Memory B cell (primary cell): ENCODE measurements around the gene C1orf167.

Experiments
- ATAC-seq: fragments of 150-1000 bp; cut with Tn5 transposase; 2 replicates; pipeline ENCODE4 v1.10.0; 2021; ENCODE audit warnings: low read depth, mild to moderate bottlenecking, moderate library complexity
- DNase-seq, 2 donors: peaks; one replicate each; pipeline ENCODE4 v3.0.0; 2022; ENCODE audit warnings: low spot score in 2 of 2
- H3K27ac Mint-ChIP-seq: one replicate; pipeline ENCODE4 v1.8.0; 2022; ENCODE audit warnings: mild to moderate bottlenecking, moderate library complexity, mixed read lengths
- H3K27me3 Mint-ChIP-seq: one replicate; pipeline ENCODE4 v1.8.0; 2022; ENCODE audit warnings: mixed read lengths
- H3K36me3 Mint-ChIP-seq: one replicate; pipeline ENCODE4 v1.8.0; 2022; ENCODE audit warnings: mild to moderate bottlenecking, mixed read lengths
- H3K4me1 Mint-ChIP-seq: one replicate; pipeline ENCODE4 v1.8.0; 2022; ENCODE audit warnings: mixed read lengths
- H3K4me3 Mint-ChIP-seq: one replicate; pipeline ENCODE4 v1.8.0; 2022; ENCODE audit warnings: mild to moderate bottlenecking, moderate library complexity, mixed read lengths
- H3K9me3 Mint-ChIP-seq: one replicate; pipeline ENCODE4 v1.8.0; 2022; ENCODE audit warnings: mixed read lengths

The C1orf167 gene

GRCh38 chr1:11779715-11780379 lies 17.9 kb downstream of the C1orf167 start:
- Mint-ChIP-seq H3K4me3 (no peak overlapping the region), H3K27ac (no peak overlapping the region), H3K9me3 (no peaks in the 10 kb centered on the region), H3K27me3 (peaks cover 6% of the 10 kb centered on the region), H3K36me3 (no peaks in the 10 kb centered on the region), H3K4me1 (no peaks in the 10 kb centered on the region)
- ATAC-seq, result no peak
- no peak for DNase-seq

- Mint-ChIP-seq H3K36me3 (no peaks in the 10 kb centered on the region), H3K27me3 (peaks cover 6% of the 10 kb centered on the region), H3K27ac (no peak overlapping the region), H3K4me1 (peaks cover 3% of the 10 kb centered on the region), H3K9me3 (no peaks in the 10 kb centered on the region), H3K4me3 (no peak overlapping the region)
- no peak for DNase-seq
- no peak for ATAC-seq
Measured at GRCh38 chr1:11780380-11781147, 18.6 kb downstream of the C1orf167 start.

GRCh38 chr1:11781297-11781696 lies 19.3 kb downstream of the C1orf167 start:
- no peak for ATAC-seq
- Mint-ChIP-seq H3K4me1 (peaks cover 3% of the 10 kb centered on the region), H3K27me3 (peaks cover 3% of the 10 kb centered on the region), H3K36me3 (no peaks in the 10 kb centered on the region), H3K4me3 (no peak overlapping the region), H3K27ac (no peak overlapping the region), H3K9me3 (no peaks in the 10 kb centered on the region)
- no peak for DNase-seq

GRCh38 chr1:11782127-11782708 lies 20.2 kb downstream of the C1orf167 start:
- H3K4me1 Mint-ChIP-seq, result peaks cover 3% of the 10 kb centered on the region
- no peak overlapping the region for H3K4me3 Mint-ChIP-seq
- ATAC-seq (no peak), DNase-seq (no peak)
- H3K9me3 Mint-ChIP-seq, result no peaks in the 10 kb centered on the region
- peaks cover 3% of the 10 kb centered on the region for H3K27me3 Mint-ChIP-seq
- no peak overlapping the region for H3K27ac Mint-ChIP-seq
- H3K36me3 Mint-ChIP-seq, result no peaks in the 10 kb centered on the region

GRCh38 chr1:11783556-11783955 lies 21.6 kb downstream of the C1orf167 start:
- Mint-ChIP-seq H3K4me3 (no peak overlapping the region), H3K27me3 (peaks cover 3% of the 10 kb centered on the region), H3K36me3 (no peaks in the 10 kb centered on the region), H3K4me1 (peaks cover 3% of the 10 kb centered on the region), H3K27ac (no peak overlapping the region), H3K9me3 (no peaks in the 10 kb centered on the region)
- ATAC-seq (no peak), DNase-seq (no peak)

GRCh38 chr1:11784256-11784992 lies 22.4 kb downstream of the C1orf167 start:
- no peak overlapping the region for H3K27ac Mint-ChIP-seq
- no peaks in the 10 kb centered on the region for H3K9me3 Mint-ChIP-seq
- peaks cover 3% of the 10 kb centered on the region for H3K4me1 Mint-ChIP-seq
- peaks cover 2% of the 10 kb centered on the region for H3K27me3 Mint-ChIP-seq
- no peak for DNase-seq
- no peaks in the 10 kb centered on the region for H3K36me3 Mint-ChIP-seq
- H3K4me3 Mint-ChIP-seq, result peak overlapping the region; percentile 17
- no peak for ATAC-seq

GRCh38 chr1:11784993-11785769 lies 23.2 kb downstream of the C1orf167 start:
- Mint-ChIP-seq H3K27ac (no peak overlapping the region), H3K4me3 (peak overlapping the region; percentile 57), H3K36me3 (no peaks in the 10 kb centered on the region), H3K9me3 (no peaks in the 10 kb centered on the region), H3K4me1 (peaks cover 3% of the 10 kb centered on the region), H3K27me3 (peaks cover 1% of the 10 kb centered on the region)
- ATAC-seq, result peak; percentile 73
- DNase-seq, result peak; percentile 36 to 60

- Mint-ChIP-seq H3K9me3 (no peaks in the 10 kb centered on the region), H3K36me3 (no peaks in the 10 kb centered on the region), H3K4me1 (peaks cover 3% of the 10 kb centered on the region), H3K27me3 (no peaks in the 10 kb centered on the region), H3K27ac (no peak overlapping the region), H3K4me3 (no peak overlapping the region)
- ATAC-seq (no peak), DNase-seq (no peak)
Measured at GRCh38 chr1:11786168-11786567, 24.2 kb downstream of the C1orf167 start.

GRCh38 chr1:11787251-11787803 lies 25.3 kb downstream of the C1orf167 start:
- ATAC-seq (no peak), DNase-seq (no peak)
- Mint-ChIP-seq H3K27ac (no peak overlapping the region), H3K9me3 (no peaks in the 10 kb centered on the region), H3K4me1 (peaks cover 10% of the 10 kb centered on the region), H3K27me3 (no peaks in the 10 kb centered on the region), H3K36me3 (peaks cover 9% of the 10 kb centered on the region), H3K4me3 (no peak overlapping the region)

- H3K9me3 Mint-ChIP-seq, result no peaks in the 10 kb centered on the region
- peaks cover 10% of the 10 kb centered on the region for H3K4me1 Mint-ChIP-seq
- no peak for ATAC-seq
- no peaks in the 10 kb centered on the region for H3K27me3 Mint-ChIP-seq
- DNase-seq, result no peak
- no peak overlapping the region for H3K4me3 Mint-ChIP-seq
- no peak overlapping the region for H3K27ac Mint-ChIP-seq
- H3K36me3 Mint-ChIP-seq, result peaks cover 9% of the 10 kb centered on the region
Measured at GRCh38 chr1:11787804-11788436, 25.9 kb downstream of the C1orf167 start.

GRCh38 chr1:11788549-11789053 lies 26.6 kb downstream of the C1orf167 start:
- Mint-ChIP-seq H3K9me3 (no peaks in the 10 kb centered on the region), H3K27me3 (no peaks in the 10 kb centered on the region), H3K4me1 (peaks cover 10% of the 10 kb centered on the region), H3K36me3 (peaks cover 9% of the 10 kb centered on the region), H3K4me3 (no peak overlapping the region), H3K27ac (no peak overlapping the region)
- ATAC-seq (no peak), DNase-seq (no peak)

GRCh38 chr1:11789126-11790067 lies 27.4 kb downstream of the C1orf167 start:
- Mint-ChIP-seq H3K4me3 (no peak overlapping the region), H3K4me1 (peaks cover 10% of the 10 kb centered on the region), H3K27me3 (no peaks in the 10 kb centered on the region), H3K36me3 (peaks cover 10% of the 10 kb centered on the region), H3K9me3 (no peaks in the 10 kb centered on the region), H3K27ac (peak overlapping the region; percentile 55)
- DNase-seq, result no peak
- no peak for ATAC-seq
